ENCODE results near the gene RNF146.

The RNF146 gene

DNA sequence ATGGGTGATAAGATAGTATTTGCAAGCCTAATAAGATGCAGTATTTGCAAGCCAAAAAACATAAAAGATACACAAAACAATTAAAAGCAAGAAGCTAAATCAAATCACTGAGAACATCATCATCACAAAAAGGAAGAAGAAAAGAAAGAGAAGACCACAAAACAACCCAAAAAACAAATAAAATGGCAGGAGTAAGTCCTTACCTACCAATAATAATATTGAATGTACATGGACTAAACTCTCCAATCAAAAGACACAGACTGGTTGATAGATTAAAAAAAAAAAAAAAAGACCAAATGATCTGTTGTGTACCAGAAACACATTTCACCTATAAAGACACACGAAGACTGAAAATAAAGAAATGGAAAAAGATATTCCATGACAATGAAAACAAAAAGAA, 39.1 kb downstream of the RNF146 start:
- H3K4me2 ChIP-seq (ENCODE audit: insufficient read depth, low read length) = no peak overlapping the region
- no peak overlapping the region for H3K9ac ChIP-seq (ENCODE audit: low read depth, low read length)
- no peaks in the 10 kb centered on the region for H3K4me1 ChIP-seq (ENCODE audit: insufficient read depth, low read length)
- no peak overlapping the region for H2AFZ ChIP-seq (ENCODE audit: low read depth, low read length)
- H4K20me1 ChIP-seq (ENCODE audit: insufficient read depth, low read length) = peaks cover 21% of the 10 kb centered on the region; the same call in 1 of the 2 replicates
- peaks cover 34% of the 10 kb centered on the region; the same call in 1 of the 2 replicates for H3K36me3 ChIP-seq (ENCODE audit: insufficient read depth, low read length)
- no peak for ATAC-seq (ENCODE audit: insufficient read depth, low read depth)
- no peaks in the 10 kb centered on the region for H3K27me3 ChIP-seq (ENCODE audit: insufficient read depth, low read length, poor library complexity)
- peaks cover 64% of the 10 kb centered on the region for H3K79me2 ChIP-seq (ENCODE audit: insufficient read depth, low read length)
- no peaks in the 10 kb centered on the region for H3K9me3 ChIP-seq (ENCODE audit: insufficient read depth, low read length, severe bottlenecking)
- DNase-seq = no peak
- no peak overlapping the region for H3K4me3 ChIP-seq (ENCODE audit: low read depth in 1 of 2, low read length in 2 of 2)
- TF ChIP-seq EZH2 (IDR thresholded peaks at IDR 0.05; ENCODE audit: borderline replicate concordance, low read depth, low read length, severe bottlenecking) (no peak), CTCF (IDR thresholded peaks at IDR 0.05; ENCODE audit: borderline replicate concordance, extremely low read depth, low read length, poor library complexity, severe bottlenecking) (no peak)
- H3K27ac ChIP-seq (ENCODE audit: low read length) = no peak overlapping the region

GRCh38 chr6:127317388-127318128, 50.9 kb downstream of the RNF146 start:
- DNase-seq (no peak), ATAC-seq (ENCODE audit: insufficient read depth, low read depth) (no peak)
- TF ChIP-seq EZH2 (IDR thresholded peaks at IDR 0.05; ENCODE audit: borderline replicate concordance, low read depth, low read length, severe bottlenecking) = no peak
- TF ChIP-seq CTCF (IDR thresholded peaks at IDR 0.05; ENCODE audit: borderline replicate concordance, extremely low read depth, low read length, poor library complexity, severe bottlenecking) = no peak
- Histone ChIP-seq H3K79me2 (ENCODE audit: insufficient read depth, low read length) (peaks cover 2% of the 10 kb centered on the region; the same call in 1 of the 2 replicates), H3K4me3 (ENCODE audit: low read depth in 1 of 2, low read length in 2 of 2) (no peak overlapping the region), H4K20me1 (ENCODE audit: insufficient read depth, low read length) (no peaks in the 10 kb centered on the region; the same call in 1 of the 2 replicates), H3K27ac (ENCODE audit: low read length) (no peak overlapping the region), H3K9me3 (ENCODE audit: insufficient read depth, low read length, severe bottlenecking) (no peaks in the 10 kb centered on the region), H2AFZ (ENCODE audit: low read depth, low read length) (no peak overlapping the region), H3K4me1 (ENCODE audit: insufficient read depth, low read length) (no peaks in the 10 kb centered on the region), H3K4me2 (ENCODE audit: insufficient read depth, low read length) (no peak overlapping the region), H3K9ac (ENCODE audit: low read depth, low read length) (no peak overlapping the region), H3K36me3 (ENCODE audit: insufficient read depth, low read length) (peaks cover 61% of the 10 kb centered on the region), H3K27me3 (ENCODE audit: insufficient read depth, low read length, poor library complexity) (no peaks in the 10 kb centered on the region)

GRCh38 chr6:127319686-127320085, 53.0 kb downstream of the RNF146 start:
- peaks cover 64% of the 10 kb centered on the region for H3K36me3 ChIP-seq (ENCODE audit: insufficient read depth, low read length)
- no peaks in the 10 kb centered on the region for H3K4me1 ChIP-seq (ENCODE audit: insufficient read depth, low read length)
- no peak overlapping the region for H3K27ac ChIP-seq (ENCODE audit: low read length)
- H3K9ac ChIP-seq (ENCODE audit: low read depth, low read length) = no peak overlapping the region
- no peaks in the 10 kb centered on the region for H3K27me3 ChIP-seq (ENCODE audit: insufficient read depth, low read length, poor library complexity)
- no peak overlapping the region for H3K4me3 ChIP-seq (ENCODE audit: low read depth in 1 of 2, low read length in 2 of 2)
- no peak overlapping the region for H2AFZ ChIP-seq (ENCODE audit: low read depth, low read length)
- H3K4me2 ChIP-seq (ENCODE audit: insufficient read depth, low read length) = no peak overlapping the region
- peaks cover 2% of the 10 kb centered on the region; the same call in 1 of the 2 replicates for H3K79me2 ChIP-seq (ENCODE audit: insufficient read depth, low read length)
- ATAC-seq (ENCODE audit: insufficient read depth, low read depth) (no peak), DNase-seq (no peak)
- no peak for TF ChIP-seq EZH2 (IDR thresholded peaks at IDR 0.05; ENCODE audit: borderline replicate concordance, low read depth, low read length, severe bottlenecking)
- TF ChIP-seq CTCF (IDR thresholded peaks at IDR 0.05; ENCODE audit: borderline replicate concordance, extremely low read depth, low read length, poor library complexity, severe bottlenecking) = no peak
- H3K9me3 ChIP-seq (ENCODE audit: insufficient read depth, low read length, severe bottlenecking) = no peaks in the 10 kb centered on the region
- H4K20me1 ChIP-seq (ENCODE audit: insufficient read depth, low read length) = no peaks in the 10 kb centered on the region; the same call in 1 of the 2 replicates

Measured in DND-41 (cell line).